Measurements from ENCODE around the gene PPM1L. TPM values are rescaled to one million over a fixed set of nuclear protein-coding genes. Genes with fewer than 3 reads are reported as not detected.

Gene PPM1L
- total RNA-seq, 1 donor from 2014 or later = 14.1 TPM

- H3K4me1 ChIP-seq (ENCODE audit: control insufficient read depth in 3 of 3, insufficient read depth in 3 of 3, low read length in 3 of 3) = peaks cover 14 to 24% (median 20%) of the 10 kb centered on the region in 3 donors
- no peaks in the 10 kb centered on the region for H3K36me3 ChIP-seq (ENCODE audit: control insufficient read depth in 3 of 3, insufficient read depth in 3 of 3, low read length in 3 of 3)
- H3K27ac ChIP-seq (ENCODE audit: low read depth, low read length) = peak overlapping the region; percentile 11
- peak overlapping the region in 2 of 3 donors; percentile 8 to 14 for H3K4me3 ChIP-seq (ENCODE audit: low read length in 3 of 3)
- no peak overlapping the region for H3K9ac ChIP-seq (ENCODE audit: low read depth in 1 of 3, low read length in 3 of 3)
- no peaks in the 10 kb centered on the region for H3K9me3 ChIP-seq (ENCODE audit: control insufficient read depth in 3 of 3, low read length in 3 of 3)
- no peaks in the 10 kb centered on the region for H3K27me3 ChIP-seq (ENCODE audit: control insufficient read depth in 3 of 3, insufficient read depth in 3 of 3, low read length in 3 of 3)
Measured at GRCh38 chr3:160739079-160739478, 17.0 kb upstream of the PPM1L start.

- Histone ChIP-seq H3K4me3 (ENCODE audit: low read length in 3 of 3) (no peak overlapping the region), H3K9me3 (ENCODE audit: control insufficient read depth in 3 of 3, low read length in 3 of 3) (no peaks in the 10 kb centered on the region), H3K4me1 (ENCODE audit: control insufficient read depth in 3 of 3, insufficient read depth in 3 of 3, low read length in 3 of 3) (peaks cover 0 to 7% (median 0%) of the 10 kb centered on the region in 3 donors), H3K9ac (ENCODE audit: low read depth in 1 of 3, low read length in 3 of 3) (no peak overlapping the region), H3K36me3 (ENCODE audit: control insufficient read depth in 3 of 3, insufficient read depth in 3 of 3, low read length in 3 of 3) (no peaks in the 10 kb centered on the region), H3K27ac (ENCODE audit: low read depth, low read length) (no peak overlapping the region), H3K27me3 (ENCODE audit: control insufficient read depth in 3 of 3, insufficient read depth in 3 of 3, low read length in 3 of 3) (no peaks in the 10 kb centered on the region)
Measured at GRCh38 chr3:160746976-160747375, 9.1 kb upstream of the PPM1L start.

- H3K4me1 ChIP-seq (ENCODE audit: control insufficient read depth in 3 of 3, insufficient read depth in 3 of 3, low read length in 3 of 3) = peaks cover 0 to 7% (median 0%) of the 10 kb centered on the region in 3 donors
- H3K9ac ChIP-seq (ENCODE audit: low read depth in 1 of 3, low read length in 3 of 3) = no peak overlapping the region
- no peaks in the 10 kb centered on the region for H3K36me3 ChIP-seq (ENCODE audit: control insufficient read depth in 3 of 3, insufficient read depth in 3 of 3, low read length in 3 of 3)
- no peaks in the 10 kb centered on the region for H3K27me3 ChIP-seq (ENCODE audit: control insufficient read depth in 3 of 3, insufficient read depth in 3 of 3, low read length in 3 of 3)
- H3K27ac ChIP-seq (ENCODE audit: low read depth, low read length) = no peak overlapping the region
- H3K9me3 ChIP-seq (ENCODE audit: control insufficient read depth in 3 of 3, low read length in 3 of 3) = no peaks in the 10 kb centered on the region
- no peak overlapping the region for H3K4me3 ChIP-seq (ENCODE audit: low read length in 3 of 3)
Measured at GRCh38 chr3:160747422-160747821, 8.6 kb upstream of the PPM1L start.

GRCh38 chr3:160748231-160748630 lies 7.8 kb upstream of the PPM1L start:
- Histone ChIP-seq H3K27ac (ENCODE audit: low read depth, low read length) (no peak overlapping the region), H3K4me1 (ENCODE audit: control insufficient read depth in 3 of 3, insufficient read depth in 3 of 3, low read length in 3 of 3) (peaks cover 0 to 10% (median under 1%) of the 10 kb centered on the region in 3 donors), H3K4me3 (ENCODE audit: low read length in 3 of 3) (no peak overlapping the region), H3K27me3 (ENCODE audit: control insufficient read depth in 3 of 3, insufficient read depth in 3 of 3, low read length in 3 of 3) (no peaks in the 10 kb centered on the region), H3K36me3 (ENCODE audit: control insufficient read depth in 3 of 3, insufficient read depth in 3 of 3, low read length in 3 of 3) (no peaks in the 10 kb centered on the region), H3K9me3 (ENCODE audit: control insufficient read depth in 3 of 3, low read length in 3 of 3) (no peaks in the 10 kb centered on the region), H3K9ac (ENCODE audit: low read depth in 1 of 3, low read length in 3 of 3) (no peak overlapping the region)

GRCh38 chr3:160748787-160749186 lies 7.2 kb upstream of the PPM1L start:
- Histone ChIP-seq H3K36me3 (ENCODE audit: control insufficient read depth in 3 of 3, insufficient read depth in 3 of 3, low read length in 3 of 3) (no peaks in the 10 kb centered on the region), H3K4me1 (ENCODE audit: control insufficient read depth in 3 of 3, insufficient read depth in 3 of 3, low read length in 3 of 3) (peaks cover 5 to 10% (median 6%) of the 10 kb centered on the region in 3 donors), H3K9me3 (ENCODE audit: control insufficient read depth in 3 of 3, low read length in 3 of 3) (no peaks in the 10 kb centered on the region), H3K27me3 (ENCODE audit: control insufficient read depth in 3 of 3, insufficient read depth in 3 of 3, low read length in 3 of 3) (no peaks in the 10 kb centered on the region), H3K27ac (ENCODE audit: low read depth, low read length) (no peak overlapping the region), H3K9ac (ENCODE audit: low read depth in 1 of 3, low read length in 3 of 3) (no peak overlapping the region), H3K4me3 (ENCODE audit: low read length in 3 of 3) (no peak overlapping the region)

GRCh38 chr3:160753953-160754352 lies 2.1 kb upstream of the PPM1L start:
- no peaks in the 10 kb centered on the region for H3K9me3 ChIP-seq (ENCODE audit: control insufficient read depth in 3 of 3, low read length in 3 of 3)

GRCh38 chr3:160754371-160754854 lies 1.6 kb upstream of the PPM1L start:
- Histone ChIP-seq H3K36me3 (ENCODE audit: control insufficient read depth in 3 of 3, insufficient read depth in 3 of 3, low read length in 3 of 3) (no peaks in the 10 kb centered on the region), H3K27ac (ENCODE audit: low read depth, low read length) (peak overlapping the region; percentile 95), H3K9me3 (ENCODE audit: control insufficient read depth in 3 of 3, low read length in 3 of 3) (no peaks in the 10 kb centered on the region), H3K4me3 (ENCODE audit: low read length in 3 of 3) (peak overlapping the region; percentile 88 to 91 (median 89)), H3K9ac (ENCODE audit: low read depth in 1 of 3, low read length in 3 of 3) (peak overlapping the region; percentile 87 to 95 (median 92)), H3K27me3 (ENCODE audit: control insufficient read depth in 3 of 3, insufficient read depth in 3 of 3, low read length in 3 of 3) (no peaks in the 10 kb centered on the region), H3K4me1 (ENCODE audit: control insufficient read depth in 3 of 3, insufficient read depth in 3 of 3, low read length in 3 of 3) (peaks cover 19 to 29% (median 29%) of the 10 kb centered on the region in 3 donors)

More at GRCh38 chr3:160753953-160754352, 2.1 kb upstream of the PPM1L start:
- H3K9ac ChIP-seq (ENCODE audit: low read depth in 1 of 3, low read length in 3 of 3) = peak overlapping the region; percentile 87 to 95 (median 92)
- H3K27me3 ChIP-seq (ENCODE audit: control insufficient read depth in 3 of 3, insufficient read depth in 3 of 3, low read length in 3 of 3) = no peaks in the 10 kb centered on the region
- H3K36me3 ChIP-seq (ENCODE audit: control insufficient read depth in 3 of 3, insufficient read depth in 3 of 3, low read length in 3 of 3) = no peaks in the 10 kb centered on the region
- peak overlapping the region; percentile 95 for H3K27ac ChIP-seq (ENCODE audit: low read depth, low read length)
- peak overlapping the region; percentile 88 to 91 (median 89) for H3K4me3 ChIP-seq (ENCODE audit: low read length in 3 of 3)
- peaks cover 19 to 28% (median 27%) of the 10 kb centered on the region in 3 donors for H3K4me1 ChIP-seq (ENCODE audit: control insufficient read depth in 3 of 3, insufficient read depth in 3 of 3, low read length in 3 of 3)

- Histone ChIP-seq H3K27ac (ENCODE audit: low read depth, low read length) (peak overlapping the region; percentile 95), H3K36me3 (ENCODE audit: control insufficient read depth in 3 of 3, insufficient read depth in 3 of 3, low read length in 3 of 3) (no peaks in the 10 kb centered on the region), H3K9me3 (ENCODE audit: control insufficient read depth in 3 of 3, low read length in 3 of 3) (no peaks in the 10 kb centered on the region), H3K4me3 (ENCODE audit: low read length in 3 of 3) (peak overlapping the region; percentile 88 to 93 (median 93)), H3K9ac (ENCODE audit: low read depth in 1 of 3, low read length in 3 of 3) (peak overlapping the region; percentile 87 to 95 (median 92)), H3K27me3 (ENCODE audit: control insufficient read depth in 3 of 3, insufficient read depth in 3 of 3, low read length in 3 of 3) (no peaks in the 10 kb centered on the region), H3K4me1 (ENCODE audit: control insufficient read depth in 3 of 3, insufficient read depth in 3 of 3, low read length in 3 of 3) (peaks cover 19 to 35% (median 31%) of the 10 kb centered on the region in 3 donors)
Measured at GRCh38 chr3:160754855-160755747, 930 bp upstream of the PPM1L start.

GRCh38 chr3:160757233-160758106 lies 1.4 kb downstream of the PPM1L start:
- Histone ChIP-seq H3K4me3 (ENCODE audit: low read length in 3 of 3) (peak overlapping the region; percentile 88 to 93 (median 93)), H3K27me3 (ENCODE audit: control insufficient read depth in 3 of 3, insufficient read depth in 3 of 3, low read length in 3 of 3) (no peaks in the 10 kb centered on the region), H3K36me3 (ENCODE audit: control insufficient read depth in 3 of 3, insufficient read depth in 3 of 3, low read length in 3 of 3) (no peaks in the 10 kb centered on the region), H3K27ac (ENCODE audit: low read depth, low read length) (peak overlapping the region; percentile 95), H3K4me1 (ENCODE audit: control insufficient read depth in 3 of 3, insufficient read depth in 3 of 3, low read length in 3 of 3) (peaks cover 19 to 39% (median 34%) of the 10 kb centered on the region in 3 donors), H3K9me3 (ENCODE audit: control insufficient read depth in 3 of 3, low read length in 3 of 3) (no peaks in the 10 kb centered on the region), H3K9ac (ENCODE audit: low read depth in 1 of 3, low read length in 3 of 3) (peak overlapping the region; percentile 78 to 88 (median 84))
